GM19452 (cell line): ENCODE measurements around the gene TLE4.

Source experiments
- ATAC-seq: cut with Tn5 transposase; IDR thresholded peaks from one replicate; pipeline ENCODE4 v1.9.1; 2021; ENCODE audit not compliant: unreplicated experiment

TLE4 gene

DNA sequence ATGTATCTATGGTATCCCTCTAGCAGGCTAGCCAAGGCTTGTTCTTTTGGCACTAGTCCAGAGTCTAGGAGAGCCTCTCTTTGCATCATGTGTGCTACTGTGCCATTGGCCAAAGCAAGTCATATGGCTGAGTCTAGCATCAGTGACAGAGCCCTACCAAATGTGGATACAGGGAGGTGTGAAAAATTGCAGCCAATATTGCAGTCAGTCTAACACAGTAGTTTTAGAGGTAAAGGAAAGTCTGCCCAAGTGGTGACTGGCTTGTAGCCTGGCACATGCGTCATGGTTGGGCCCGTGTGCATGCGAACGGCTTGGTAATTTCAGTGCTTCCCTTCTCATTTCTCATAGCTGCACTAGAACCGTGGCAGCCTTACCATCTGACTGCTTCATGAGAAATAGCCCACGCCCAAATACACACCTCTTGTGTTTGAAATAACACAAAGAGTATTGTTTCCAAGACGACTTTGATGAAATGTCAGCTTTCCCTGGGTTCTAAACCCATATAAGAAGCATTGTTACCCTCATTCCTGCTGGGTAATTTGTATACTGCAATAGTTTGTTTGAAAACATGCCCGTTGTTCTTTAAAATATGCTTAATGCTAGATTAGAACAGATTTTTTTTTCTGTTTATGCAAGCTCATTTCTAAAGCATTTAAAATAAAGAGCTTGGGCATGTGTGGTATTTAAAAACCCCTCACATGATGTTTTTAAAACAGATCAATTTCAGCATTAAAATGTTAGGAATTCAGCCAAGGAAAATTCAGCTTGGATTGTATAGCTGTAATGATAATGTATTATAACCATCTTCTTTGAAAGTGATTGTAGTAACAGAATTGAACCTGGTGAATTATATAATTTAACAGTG, 113.2 kb downstream of the TLE4 start:
- no peak for ATAC-seq

GRCh38 chr9:79685577-79685976, 113.8 kb downstream of the TLE4 start:
- ATAC-seq: no peak

GRCh38 chr9:79686381-79687130, 114.8 kb downstream of the TLE4 start:
- ATAC-seq: no peak

- ATAC-seq: no peak
Observed at GRCh38 chr9:79687131-79687447, 115.3 kb downstream of the TLE4 start.

DNA sequence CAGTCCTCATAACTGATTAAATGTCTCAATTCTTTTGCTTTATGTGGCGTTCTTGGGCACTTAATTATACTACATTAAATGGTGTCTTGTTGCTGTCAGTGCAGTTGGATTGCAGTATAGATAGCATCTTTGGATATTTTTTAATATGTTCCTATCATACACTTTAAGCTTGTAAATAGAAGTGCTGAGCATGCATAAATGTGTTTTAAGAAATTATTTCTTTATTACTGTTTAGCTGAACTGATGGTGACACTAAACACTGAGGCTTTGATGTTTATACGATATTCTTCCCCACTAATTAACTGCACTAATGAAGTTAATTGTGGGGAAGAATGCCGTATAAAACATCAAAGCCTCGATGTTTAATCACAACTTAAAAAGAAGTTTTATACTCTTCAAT, 116.6 kb downstream of the TLE4 start:
- ATAC-seq: no peak

- no peak for ATAC-seq
Observed at GRCh38 chr9:79689576-79689975, 117.8 kb downstream of the TLE4 start.

DNA sequence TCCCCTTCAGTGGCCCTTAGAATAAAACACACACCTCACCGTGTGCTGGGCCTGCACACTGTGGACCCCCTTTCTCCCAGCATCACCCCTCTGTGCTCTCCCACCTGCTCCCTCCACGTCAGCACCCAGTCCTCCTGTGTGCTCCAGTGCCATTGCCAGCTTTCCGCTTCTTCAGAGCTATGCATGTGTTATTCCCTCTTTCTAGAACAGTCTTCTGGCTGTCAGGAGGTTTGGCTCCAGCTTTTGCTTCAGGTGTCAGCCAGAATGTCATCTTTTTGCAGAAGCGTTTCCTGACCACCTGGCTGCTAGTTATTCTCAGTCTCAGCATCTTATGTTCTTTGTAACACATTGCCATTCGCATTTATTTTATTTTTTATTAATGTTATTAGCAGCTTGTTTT, 119.7 kb downstream of the TLE4 start:
- no peak for ATAC-seq

- no peak for ATAC-seq
Observed at GRCh38 chr9:79692857-79693571, 121.2 kb downstream of the TLE4 start.

GRCh38 chr9:79693750-79694149, 122.0 kb downstream of the TLE4 start:
- ATAC-seq: no peak

DNA sequence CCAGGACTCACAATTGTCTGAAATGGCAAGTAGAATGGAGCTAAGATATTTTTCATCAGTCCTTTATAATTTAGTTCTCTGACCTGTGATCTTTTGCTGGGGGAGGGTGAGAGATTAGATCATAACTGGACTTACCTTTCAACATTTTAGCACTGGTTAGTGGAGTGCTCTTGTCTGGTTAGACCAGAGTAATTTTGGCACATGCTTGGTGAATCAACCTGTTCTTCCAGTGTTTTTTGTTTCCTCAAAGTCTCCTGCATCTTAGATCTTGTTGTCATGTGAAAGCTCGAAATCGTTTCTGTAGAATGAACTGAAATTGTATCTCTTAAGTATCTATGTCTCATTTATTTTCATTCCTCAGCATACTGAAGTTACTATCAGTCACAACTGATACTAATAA, 122.4 kb downstream of the TLE4 start:
- ATAC-seq: no peak

DNA sequence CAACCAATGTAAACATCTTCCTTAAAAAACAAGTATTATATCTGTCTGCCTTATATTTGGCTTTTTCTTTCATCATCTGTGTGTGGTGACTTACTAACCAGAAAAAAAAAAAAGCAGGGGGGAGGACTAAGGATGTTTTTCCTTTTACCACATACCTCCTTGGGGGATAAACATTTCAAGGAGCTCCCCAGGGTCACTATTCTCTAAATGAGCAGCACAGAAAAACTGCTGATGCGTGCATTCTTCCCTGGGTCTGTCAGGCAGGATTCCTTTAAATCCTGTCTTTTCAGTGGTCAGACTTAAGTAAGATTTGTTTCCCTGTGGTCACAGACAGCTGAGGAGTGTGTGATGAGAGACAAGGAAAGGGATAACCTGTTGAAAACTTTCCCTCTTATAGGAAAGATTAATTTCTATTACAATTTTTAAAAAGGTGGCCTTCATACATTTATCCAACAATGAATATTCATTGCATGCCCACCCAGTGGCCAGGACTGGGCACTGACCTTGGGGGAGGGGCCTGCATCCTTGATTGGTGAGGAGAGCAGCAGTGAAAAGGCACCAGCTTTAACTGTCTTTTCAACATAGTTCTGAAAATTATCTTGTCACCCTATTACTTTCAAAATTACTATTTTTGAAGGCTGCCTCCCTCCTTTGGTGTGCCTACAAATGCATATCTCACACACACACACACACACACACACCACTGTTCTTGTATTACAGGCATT, 123.1 kb downstream of the TLE4 start:
- no peak for ATAC-seq

GRCh38 chr9:79695531-79696175, 123.9 kb downstream of the TLE4 start:
- ATAC-seq: peak; percentile 67

GRCh38 chr9:79698967-79699366, 127.2 kb downstream of the TLE4 start:
- ATAC-seq: no peak

- ATAC-seq: no peak
Observed at GRCh38 chr9:79699479-79699878, 127.7 kb downstream of the TLE4 start.

GRCh38 chr9:79700607-79701360, 129.0 kb downstream of the TLE4 start:
- ATAC-seq: no peak

- no peak for ATAC-seq
Observed at GRCh38 chr9:79701651-79702050, 129.9 kb downstream of the TLE4 start.

DNA sequence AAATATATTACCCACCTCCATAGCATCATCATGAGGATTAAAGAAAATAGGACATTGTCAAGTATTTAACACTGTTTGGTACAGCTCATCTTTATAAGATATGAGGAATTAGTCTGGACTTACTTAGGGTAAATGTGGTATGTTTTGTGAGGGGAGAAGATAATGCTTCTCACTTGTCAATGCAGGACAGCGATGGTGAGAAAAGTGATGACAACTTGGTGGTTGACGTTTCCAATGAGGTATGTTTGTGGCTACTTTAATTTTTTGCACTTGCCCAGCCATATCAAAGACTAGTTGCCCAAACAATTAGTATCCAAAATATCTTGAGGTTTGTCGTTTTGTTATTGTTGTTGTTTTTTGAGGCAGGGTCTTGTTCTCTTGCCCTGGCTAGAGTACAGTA, 133.9 kb downstream of the TLE4 start:
- ATAC-seq: no peak

DNA sequence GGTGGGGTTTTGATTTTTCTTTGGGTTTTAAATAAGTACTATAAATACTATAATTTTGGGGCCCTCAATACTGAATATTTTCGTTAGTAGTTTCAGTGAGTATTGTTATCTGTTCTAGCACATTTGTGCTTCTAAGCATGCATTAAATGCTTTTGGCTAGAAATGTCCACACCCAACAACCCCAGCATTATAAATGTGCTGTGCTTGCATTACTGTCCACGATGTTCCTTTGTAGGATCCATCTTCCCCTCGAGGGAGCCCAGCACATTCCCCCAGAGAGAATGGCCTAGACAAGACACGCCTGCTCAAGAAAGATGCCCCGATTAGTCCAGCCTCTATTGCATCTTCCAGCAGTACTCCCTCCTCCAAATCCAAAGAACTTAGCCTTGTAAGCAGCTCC, 134.7 kb downstream of the TLE4 start:
- ATAC-seq: no peak

DNA sequence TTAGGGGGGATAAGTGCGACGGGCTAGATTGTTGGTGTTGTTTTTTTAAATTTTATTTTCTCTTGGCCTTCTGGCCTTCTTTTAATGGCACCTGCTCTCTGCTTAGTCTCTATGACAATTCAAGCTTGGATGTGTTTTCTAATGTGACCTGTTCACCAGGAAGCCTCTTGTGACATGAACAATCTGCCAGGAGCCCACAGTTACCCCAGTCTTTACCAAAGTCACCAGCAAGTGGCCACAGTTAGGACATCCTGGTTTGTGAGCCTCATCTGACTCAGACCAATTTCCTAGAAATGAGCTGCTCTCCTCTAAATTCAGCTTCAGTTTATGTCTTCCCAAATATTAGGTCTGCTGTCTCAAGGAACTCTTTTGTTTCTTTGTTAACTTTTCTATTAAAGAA, 135.8 kb downstream of the TLE4 start:
- no peak for ATAC-seq

- ATAC-seq: no peak
Observed at GRCh38 chr9:79708541-79708940, 136.8 kb downstream of the TLE4 start.
